Right cardiac atrium (tissue), 5 donors: ENCODE results near the gene LRRC9. TPM values are rescaled to one million over a fixed set of nuclear protein-coding genes. Genes with fewer than 3 reads are reported as not detected.
"Not testable (repeated sequence)": the region's sequence is repeated elsewhere in the genome, so short reads cannot be mapped to it uniquely, and the experiment has no call there.

ENCODE experiments used
- ATAC-seq, 2 donors: fragments of 200-7000 bp; cut with Tn5 transposase; one replicate each; pipeline versions ENCODE4 v1.8.0 to v1.9.1; 2020; ENCODE audit warnings: moderate library complexity in 2 of 2, mild to moderate bottlenecking in 1 of 2
- DNase-seq, 3 donors: peaks; one replicate each; pipeline ENCODE4 v3.0.0-alpha.2; 2020
- H3K27ac ChIP-seq: one replicate; pipeline ENCODE4 v1.5.1; 2013; ENCODE audit warnings: mild to moderate bottlenecking, low read length, control low read depth, moderate library complexity
- H3K27me3 ChIP-seq: one replicate; pipeline ENCODE4 v1.6.1; 2013; ENCODE audit not compliant: control insufficient read depth, insufficient read depth
- H3K4me1 ChIP-seq: one replicate; pipeline ENCODE4 v1.6.1; 2013; ENCODE audit warnings: low read length; ENCODE audit not compliant: control insufficient read depth, insufficient read depth
- H3K4me3 ChIP-seq: one replicate; pipeline ENCODE4 v1.5.1; 2013; ENCODE audit warnings: low read length, control low read depth
- H3K9me3 ChIP-seq: one replicate; pipeline ENCODE4 v1.6.1; 2013; ENCODE audit warnings: low read length; ENCODE audit not compliant: control insufficient read depth
- WGBS: extraction: QIAGEN DNeasy Blood & Tissue Kit; methylation state at CpG from one replicate; pipeline ENCODE4 v1.1.7; 2013; 5-methylcytosine and 5-hydroxymethylcytosine counted together
- intact Hi-C, 4 donors: fragments of 100-400 bp; cut with DNase I; formaldehyde crosslinking; loops; one replicate each; pipeline versions ENCODE4 v1.11.0 to v1.14.0; 2022 to 2023
- polyA plus RNA-seq: library from polyadenylated mRNA; stranded (reverse); fragments of 200-250 nt; gene quantifications from one replicate; pipeline ENCODE4 v1.2.3, GENCODE V29; 2013
- total RNA-seq, 4 donors: library from RNA; stranded (reverse); fragmentation: NEBNext Ultra II Directional; extraction: Animal tissue kit (Norgen Biotek cat#: 25700); gene quantifications; one replicate each; pipeline ENCODE4 v1.2.1, GENCODE V29; 2021
- donor health status: healthy with polysubstance abuse.
- donor health status: DM: no; HTN: yes; CAD: no.
- donor health status: DM: no; HTN: no; CAD: no.
- donor health status: DM: no; HTN: yes; CAD: no; lungs with severe emphysema.
- donor health status: DM: yes; HTN: yes; CAD: no.

LRRC9 gene
- total and polyA plus RNA-seq, 5 donors: 0.07 to 0.18 TPM; not detected in 3

DNA sequence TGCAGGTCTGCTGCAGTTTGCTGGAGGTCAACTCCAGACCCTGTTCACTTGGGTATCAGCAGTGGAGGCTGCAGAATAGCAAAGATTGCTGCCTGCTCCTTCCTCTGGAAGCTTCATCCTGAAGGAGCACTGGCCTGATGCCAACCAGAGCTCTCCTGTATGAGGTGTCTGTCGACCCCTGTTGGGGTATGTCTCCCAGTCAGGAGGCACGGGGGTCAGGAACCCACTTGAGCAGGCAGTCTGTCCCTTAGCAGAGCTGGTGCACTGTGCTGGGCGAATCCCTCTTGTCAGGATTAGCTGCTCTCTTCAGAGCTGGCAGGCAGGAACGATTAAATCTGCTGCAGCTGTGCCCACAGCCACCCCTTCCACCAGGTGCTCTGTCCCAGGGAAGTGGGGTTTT lies 37.9 kb downstream of the LRRC9 start:
- intact Hi-C loops, ATAC-seq, H3K4me1 ChIP-seq, H3K27ac ChIP-seq, H3K9me3 ChIP-seq, H3K4me3 ChIP-seq, H3K27me3 ChIP-seq, DNase-seq: not testable (repeated sequence)
- WGBS: 81% methylated on average over 4 of the region's 4 CpGs

DNA sequence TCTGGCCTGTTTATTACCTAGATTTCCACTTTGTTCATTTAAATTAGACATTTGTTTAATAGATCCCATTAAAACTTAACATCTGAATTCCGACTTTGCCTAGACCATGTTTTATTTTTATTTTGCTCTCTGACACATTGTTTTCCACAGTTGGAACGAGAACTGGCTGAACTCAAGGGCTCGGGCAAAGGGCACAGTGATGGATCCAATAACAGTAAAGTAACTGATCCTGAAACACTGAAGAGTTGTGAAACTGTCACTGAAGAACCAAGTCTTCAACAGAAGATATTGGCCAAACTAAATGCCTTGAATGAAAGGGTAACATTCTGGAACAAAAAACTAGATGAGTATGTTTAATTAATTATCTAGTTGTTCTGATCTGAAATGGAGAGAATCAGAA lies 39.7 kb downstream of the LRRC9 start:
- H3K4me1 ChIP-seq: no peaks in the 10 kb centered on the region
- no peak overlapping the region for H3K27ac ChIP-seq
- no peak overlapping the region for H3K4me3 ChIP-seq
- H3K9me3 ChIP-seq: no peaks in the 10 kb centered on the region
- 83% methylated on average over 3 of the region's 3 CpGs for WGBS
- no peak for DNase-seq
- H3K27me3 ChIP-seq: no peaks in the 10 kb centered on the region
- no peak for ATAC-seq
- intact Hi-C loops: loop anchor here in 2 of 4 donors (5.0 to 10.0 kb wide), 2 partner anchors 225 to 228 kb away; no protein-coding TSS in a partner anchor

DNA sequence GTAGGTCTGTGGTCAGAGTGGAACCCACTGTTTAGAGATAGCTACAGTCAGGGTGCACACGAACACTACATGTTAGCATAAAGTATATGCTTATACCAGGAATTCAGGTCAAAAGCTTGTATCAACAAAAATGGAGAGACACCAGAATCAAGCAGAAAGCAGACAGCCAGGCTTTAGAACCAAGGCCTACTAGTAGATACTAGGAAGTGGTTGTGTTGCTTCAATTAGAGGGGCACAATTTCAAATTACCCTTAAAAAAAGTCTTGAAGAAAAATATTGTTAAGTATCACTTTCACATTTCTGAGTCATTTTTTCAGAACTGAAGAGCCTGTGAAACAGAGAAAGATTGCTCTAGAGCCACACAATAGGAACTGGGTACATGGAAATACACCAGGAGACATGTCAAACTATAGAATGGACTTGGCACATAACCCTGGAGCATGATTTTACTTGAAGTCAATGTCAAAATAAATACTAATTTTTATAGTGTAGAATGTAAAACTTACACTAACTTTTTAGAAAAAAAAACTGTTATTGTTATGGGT lies 41.6 kb downstream of the LRRC9 start:
- ATAC-seq: no peak

GRCh38 chr14:59964251-59965007 lies 44.5 kb downstream of the LRRC9 start:
- intact Hi-C loops: loop anchor here (5.0 to 10.0 kb wide), 3 partner anchors 218 to 223 kb away; no protein-coding TSS in a partner anchor
- WGBS: 44% methylated on average over 5 of the region's 5 CpGs
- H3K4me3 ChIP-seq: no peak overlapping the region
- no peak overlapping the region for H3K27ac ChIP-seq
- H3K4me1 ChIP-seq: no peaks in the 10 kb centered on the region
- DNase-seq (no peak), ATAC-seq (peak; percentile 25 to 37)
- H3K27me3 ChIP-seq: no peaks in the 10 kb centered on the region
- no peaks in the 10 kb centered on the region for H3K9me3 ChIP-seq

More for the DNA sequence above, 41.6 kb downstream of the LRRC9 start:
- Histone ChIP-seq H3K4me1 (no peaks in the 10 kb centered on the region), H3K4me3 (no peak overlapping the region), H3K9me3 (no peaks in the 10 kb centered on the region), H3K27me3 (no peaks in the 10 kb centered on the region), H3K27ac (no peak overlapping the region)
- 98% methylated on average over 1 of the region's 1 CpG for WGBS
- DNase-seq: no peak
- intact Hi-C loops: loop anchor here in 2 of 4 donors (5.0 to 10.0 kb wide), 2 partner anchors 223 to 226 kb away; no protein-coding TSS in a partner anchor

GRCh38 chr14:59969319-59969718 lies 49.4 kb downstream of the LRRC9 start:
- intact Hi-C loops: loop anchor here in 3 of 4 donors (5.0 to 10.0 kb wide), 3 partner anchors 213 to 218 kb away; no protein-coding TSS in a partner anchor

DNA sequence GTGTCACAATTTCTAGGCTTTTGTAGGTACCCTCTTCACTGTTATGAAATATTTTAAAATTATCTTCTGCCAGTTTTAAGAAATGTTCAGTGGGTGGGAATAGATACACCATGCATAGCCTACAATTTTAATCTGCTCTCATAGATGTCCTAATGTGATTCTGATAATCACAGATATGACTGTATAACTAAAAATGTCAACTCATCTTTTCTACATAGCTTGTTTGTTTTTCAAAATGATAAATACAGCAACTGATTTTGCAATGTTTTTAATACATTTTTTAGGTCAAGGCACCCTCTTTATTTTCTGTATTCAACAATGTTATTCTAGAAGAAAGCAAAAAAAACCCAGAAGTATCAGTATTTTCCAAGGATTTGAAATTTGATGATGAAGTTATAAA lies 61.6 kb downstream of the LRRC9 start:
- ATAC-seq (no peak), DNase-seq (no peak)
- Histone ChIP-seq H3K4me3 (no peak overlapping the region), H3K9me3 (no peaks in the 10 kb centered on the region), H3K27ac (no peak overlapping the region), H3K27me3 (no peaks in the 10 kb centered on the region), H3K4me1 (no peaks in the 10 kb centered on the region)
- intact Hi-C loops: no loop called here

More at GRCh38 chr14:59969319-59969718, 49.4 kb downstream of the LRRC9 start:
- no peak for ATAC-seq
- Histone ChIP-seq H3K4me1 (no peaks in the 10 kb centered on the region), H3K4me3 (no peak overlapping the region), H3K27ac (no peak overlapping the region), H3K27me3 (no peaks in the 10 kb centered on the region), H3K9me3 (no peaks in the 10 kb centered on the region)
- WGBS: 81% methylated on average over 2 of the region's 2 CpGs
- DNase-seq: no peak

DNA sequence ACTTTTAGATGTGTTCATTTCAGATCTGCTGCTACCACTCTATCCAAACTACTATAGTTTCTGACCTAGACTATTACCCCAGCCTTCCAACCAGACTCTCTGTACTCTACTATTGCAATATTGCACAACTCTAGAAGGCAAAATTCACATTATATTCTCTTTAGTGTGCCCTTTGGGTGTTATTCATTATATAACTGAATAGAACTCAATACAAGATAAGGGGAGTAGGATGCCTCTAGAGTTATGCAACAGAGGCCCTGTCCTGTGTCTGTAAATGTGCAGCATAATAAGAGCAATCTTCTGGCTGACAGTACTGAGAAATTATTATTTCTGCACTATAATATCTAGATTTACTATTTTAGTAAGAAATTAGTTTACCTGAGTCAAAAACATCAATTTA lies 63.1 kb downstream of the LRRC9 start:
- intact Hi-C loops: no loop called here
- H3K9me3 ChIP-seq: no peaks in the 10 kb centered on the region
- DNase-seq (no peak), ATAC-seq (no peak)
- H3K27me3 ChIP-seq: no peaks in the 10 kb centered on the region
- no peak overlapping the region for H3K27ac ChIP-seq
- H3K4me3 ChIP-seq: no peak overlapping the region
- H3K4me1 ChIP-seq: no peaks in the 10 kb centered on the region

GRCh38 chr14:59986556-59987059 lies 66.7 kb downstream of the LRRC9 start:
- ATAC-seq (no peak), DNase-seq (no peak)
- 71% methylated on average over 1 of the region's 1 CpG for WGBS
- no peaks in the 10 kb centered on the region for H3K4me1 ChIP-seq
- H3K4me3 ChIP-seq: no peak overlapping the region
- H3K27ac ChIP-seq: no peak overlapping the region
- no peaks in the 10 kb centered on the region for H3K27me3 ChIP-seq
- intact Hi-C loops: no loop called here
- H3K9me3 ChIP-seq: no peaks in the 10 kb centered on the region

DNA sequence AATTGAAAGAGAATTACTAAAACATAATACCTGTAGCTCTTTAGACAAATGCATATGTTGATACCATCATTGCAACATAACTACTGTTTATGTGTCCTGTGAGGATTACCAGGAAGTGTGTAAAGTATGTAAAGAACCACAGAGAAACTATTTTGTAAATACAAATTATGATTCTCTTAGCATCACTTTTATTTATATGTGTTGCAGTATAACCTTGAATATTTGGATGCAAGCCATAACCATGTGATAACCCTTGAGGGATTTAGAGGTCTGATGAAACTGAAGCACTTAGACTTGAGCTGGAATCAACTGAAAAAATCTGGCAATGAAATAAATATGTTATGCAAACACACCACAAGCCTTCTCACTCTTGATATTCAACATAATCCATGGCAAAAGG lies 77.5 kb downstream of the LRRC9 start:
- H3K27me3 ChIP-seq: no peaks in the 10 kb centered on the region
- ATAC-seq (no peak), DNase-seq (no peak)
- no peaks in the 10 kb centered on the region for H3K9me3 ChIP-seq
- intact Hi-C loops: no loop called here
- no peak overlapping the region for H3K4me3 ChIP-seq
- no peak overlapping the region for H3K27ac ChIP-seq
- no peaks in the 10 kb centered on the region for H3K4me1 ChIP-seq

- ATAC-seq (no peak), DNase-seq (no peak)
- H3K4me3 ChIP-seq: no peak overlapping the region
- intact Hi-C loops: no loop called here
- H3K9me3 ChIP-seq: no peaks in the 10 kb centered on the region
- no peaks in the 10 kb centered on the region for H3K4me1 ChIP-seq
- H3K27me3 ChIP-seq: no peaks in the 10 kb centered on the region
- no peak overlapping the region for H3K27ac ChIP-seq
These were observed 78.0 kb downstream of the LRRC9 start for GRCh38 chr14:59997966-59998365.

DNA sequence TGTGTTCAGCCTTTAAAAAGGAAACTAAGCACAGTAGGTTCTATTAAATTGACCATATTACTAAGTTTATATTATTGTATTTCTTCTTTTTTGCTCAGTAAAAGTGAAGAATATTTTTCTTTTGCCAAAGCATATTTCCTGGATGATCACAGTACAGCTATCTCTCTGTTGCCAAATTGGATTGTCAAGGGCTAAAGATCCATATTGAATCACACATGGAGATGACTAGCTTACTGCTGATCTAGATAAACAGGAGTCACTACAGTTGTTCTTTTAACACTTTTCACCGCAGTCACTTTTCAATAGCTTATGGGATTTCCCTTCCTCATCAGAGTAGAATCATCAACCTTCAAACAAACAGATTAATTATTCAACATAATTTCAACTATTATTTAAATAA lies 78.6 kb downstream of the LRRC9 start:
- H3K27me3 ChIP-seq: no peaks in the 10 kb centered on the region
- 62% methylated on average over 1 of the region's 1 CpG for WGBS
- no peaks in the 10 kb centered on the region for H3K9me3 ChIP-seq
- no peak overlapping the region for H3K4me3 ChIP-seq
- DNase-seq: no peak
- H3K27ac ChIP-seq: no peak overlapping the region
- H3K4me1 ChIP-seq: no peaks in the 10 kb centered on the region
- intact Hi-C loops: no loop called here
- ATAC-seq: no peak
